ENCODE measurements around the gene MPDZ. TPM values are rescaled to one million over a fixed set of nuclear protein-coding genes. Genes with fewer than 3 reads are reported as not detected.

Gene MPDZ
- 37.0 and 43.1 TPM in 2 replicates for total RNA-seq (2014; rRNA removed; shearing (Covaris generic))
- polyA plus RNA-seq (2016; fragmentation: Nextera tagmentation; extraction: Ambion mirVana): 32.6 and 33.0 TPM in 2 replicates
- long read RNA-seq, partial matches to known transcripts: 5 of 10 reads
- long read RNA-seq, other reads (novel, unspliced or antisense): 5 of 10 reads

GRCh38 chr9:13279284-13280141 is at the start of gene MPDZ:
Gene MPDZ, minus strand, starts transcription at chr9:13279692. Its CDS starts 29,377 bp downstream, at chr9:13250315.
- peaks cover 6% of the 10 kb centered on the region for H3K27me3 Mint-ChIP-seq (ENCODE audit: insufficient read depth, low read depth, poor library complexity)
- Histone ChIP-seq H2AFZ (peak within 1 kb of the TSS; percentile 89), H3F3A (replicated peaks; ENCODE audit: low read depth) (no peaks in the 10 kb centered on the region), H3K27me3 (ENCODE audit: insufficient read depth) (no peaks in the 10 kb centered on the region), H4K20me1 (replicated peaks; ENCODE audit: insufficient read depth) (peaks cover 3% of the 10 kb centered on the region; the same call in 1 of the 2 replicates), H3K9me2 (ENCODE audit: insufficient read depth) (no peaks in the 10 kb centered on the region), H3K4me3 (peak within 1 kb of the TSS; percentile 83), H3K4me2 (peak within 1 kb of the TSS; percentile 87), H3K36me3 (ENCODE audit: insufficient read depth) (no peaks in the 10 kb centered on the region), H3K4me1 (ENCODE audit: insufficient read depth) (peaks cover 36% of the 10 kb centered on the region), H3K79me2 (replicated peaks; ENCODE audit: insufficient read depth) (peaks cover 37% of the 10 kb centered on the region), H3K27ac (ENCODE audit: low read depth) (peak within 1 kb of the TSS; percentile 82)
- TF ChIP-seq EZH2 (IDR thresholded peaks at IDR 0.05; ENCODE audit: low read depth, unreplicated experiment) (no peak), CREB1 (CRISPR knock-in tag; IDR thresholded peaks at IDR 0.05; ENCODE audit: low read depth) (0 out of 2 replicates have a peak, but pooled peaks have one; percentile 42), POLR2AphosphoS5 (IDR thresholded peaks at IDR 0.05; ENCODE audit: low read depth) (peak; percentile 33; the same call in 1 of the 2 replicates)
- ATAC-seq (peak; percentile 86), DNase-seq (ENCODE audit: low spot score) (peak; percentile 76)
- H3K27ac Mint-ChIP-seq: no peak within 1 kb of the TSS; the same call in none of the 2 replicates
- peaks cover 17% of the 10 kb centered on the region for H3K4me1 Mint-ChIP-seq
- H3K36me3 Mint-ChIP-seq (ENCODE audit: low read depth): no peaks in the 10 kb centered on the region
- H3K4me3 Mint-ChIP-seq: peak within 1 kb of the TSS; percentile 89
- no peaks in the 10 kb centered on the region for H3K9me3 Mint-ChIP-seq

GRCh38 chr9:13324988-13325387 is 45.5 kb upstream of the MPDZ start:
- Mint-ChIP-seq H3K9me3 (no peaks in the 10 kb centered on the region), H3K27me3 (ENCODE audit: insufficient read depth, low read depth, poor library complexity) (no peaks in the 10 kb centered on the region), H3K4me1 (no peaks in the 10 kb centered on the region), H3K36me3 (ENCODE audit: low read depth) (no peaks in the 10 kb centered on the region), H3K4me3 (no peak overlapping the region), H3K27ac (no peak overlapping the region)
- Histone ChIP-seq H3K27ac (ENCODE audit: low read depth) (no peak overlapping the region), H3K36me3 (ENCODE audit: insufficient read depth) (no peaks in the 10 kb centered on the region), H2AFZ (no peak overlapping the region), H4K20me1 (replicated peaks; ENCODE audit: insufficient read depth) (no peaks in the 10 kb centered on the region), H3K4me1 (ENCODE audit: insufficient read depth) (no peaks in the 10 kb centered on the region), H3K27me3 (ENCODE audit: insufficient read depth) (no peaks in the 10 kb centered on the region), H3K4me3 (no peak overlapping the region), H3K79me2 (replicated peaks; ENCODE audit: insufficient read depth) (no peaks in the 10 kb centered on the region), H3K9me2 (ENCODE audit: insufficient read depth) (no peaks in the 10 kb centered on the region), H3K4me2 (no peak overlapping the region), H3F3A (replicated peaks; ENCODE audit: low read depth) (no peaks in the 10 kb centered on the region)
- TF ChIP-seq JUNB (IDR thresholded peaks at IDR 0.05; ENCODE audit: unreplicated experiment): no peak
- no peak for TF ChIP-seq EZH2phosphoT487 (IDR thresholded peaks at IDR 0.05; ENCODE audit: unreplicated experiment)
- TF ChIP-seq NANOG (IDR thresholded peaks at IDR 0.05; ENCODE audit: borderline replicate concordance): no peak
- no peak for TF ChIP-seq REST (IDR thresholded peaks at IDR 0.05; ENCODE audit: unreplicated experiment)
- no peak for TF ChIP-seq CTCF (conservative IDR thresholded peaks at IDR 0.05; ENCODE audit: low read depth in 2 of 2)
- DNase-seq (ENCODE audit: low spot score): no peak
- no peak for ATAC-seq

Data from GM23338 (cell line).